ENCODE data around the gene FBLN1. TPM values are rescaled to one million over a fixed set of nuclear protein-coding genes. Genes with fewer than 3 reads are reported as not detected.
"Not testable (repeated sequence)": the region's sequence is repeated elsewhere in the genome, so short reads cannot be mapped to it uniquely, and the experiment has no call there.

FBLN1 gene
- total RNA-seq, 1 donor: 0.27 TPM

DNA sequence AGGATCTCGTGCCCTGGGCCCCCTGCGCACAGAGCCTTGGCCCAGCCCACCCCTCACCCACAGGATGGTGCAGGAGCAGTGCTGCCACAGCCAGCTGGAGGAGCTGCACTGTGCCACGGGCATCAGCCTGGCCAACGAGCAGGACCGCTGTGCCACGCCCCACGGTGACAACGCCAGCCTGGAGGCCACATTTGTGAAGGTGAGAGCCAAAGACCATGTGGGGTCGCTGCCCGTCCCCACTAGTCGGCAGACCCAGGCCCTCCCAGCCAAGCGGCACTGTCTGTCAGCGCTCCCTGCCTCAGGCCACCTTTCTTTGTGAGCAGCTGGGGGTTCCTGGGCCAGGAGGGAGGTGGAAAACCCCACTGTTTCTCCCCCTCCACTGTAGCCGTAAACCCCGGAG is 22.8 kb downstream of the FBLN1 start:
- DNase-seq (ENCODE audit: low read depth in 2 of 3, low spot score in 2 of 3): no peak

- DNase-seq (ENCODE audit: low read depth in 2 of 3, low spot score in 2 of 3): no peak
These were observed 23.6 kb downstream of the FBLN1 start for GRCh38 chr22:45526281-45526680.

GRCh38 chr22:45526768-45527360 is 24.2 kb downstream of the FBLN1 start:
- DNase-seq (ENCODE audit: low read depth in 2 of 3, low spot score in 2 of 3): no peak

GRCh38 chr22:45527456-45527855 is 24.8 kb downstream of the FBLN1 start:
- DNase-seq (ENCODE audit: low read depth in 2 of 3, low spot score in 2 of 3): no peak

DNA sequence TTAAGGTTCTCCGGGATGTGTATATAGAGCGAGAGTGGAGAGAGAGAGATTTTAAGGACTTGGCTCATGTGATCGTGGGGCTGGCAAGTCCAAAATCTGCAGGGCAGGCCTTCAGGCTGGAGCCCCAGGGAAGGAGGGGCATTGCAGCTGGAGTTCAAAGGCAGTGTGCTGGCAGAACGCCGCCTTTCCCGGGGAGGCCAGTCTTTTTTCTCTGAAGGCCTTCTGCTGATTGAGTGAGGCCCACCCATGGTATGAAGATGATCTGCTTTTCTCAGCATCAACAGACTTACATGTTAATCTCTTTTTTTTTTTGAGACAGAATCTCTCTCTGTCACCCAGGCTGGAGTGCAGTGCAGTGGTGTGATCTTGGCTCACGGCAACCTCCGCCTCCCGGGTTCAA is 25.4 kb downstream of the FBLN1 start:
- DNase-seq (ENCODE audit: low read depth in 2 of 3, low spot score in 2 of 3): no peak

DNA sequence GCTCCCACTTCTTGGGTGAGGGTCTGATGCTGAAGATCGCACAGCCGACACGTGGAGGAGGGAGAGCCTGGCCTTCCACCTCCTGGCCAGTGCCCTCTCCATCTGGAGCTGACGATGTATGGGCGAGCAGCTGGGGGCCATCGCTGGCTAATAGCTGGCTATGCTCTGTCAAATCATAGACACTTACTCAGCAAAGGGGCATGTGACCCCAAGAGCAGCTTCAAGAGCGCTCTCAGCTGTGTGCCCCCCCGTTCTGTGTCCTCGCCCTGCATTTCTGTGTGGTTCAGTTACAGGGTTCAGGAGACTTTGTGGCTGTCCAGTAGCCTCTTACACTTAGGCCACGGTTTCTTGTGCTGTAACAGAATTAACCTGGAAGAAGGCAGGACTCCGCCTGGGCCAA is 26.4 kb downstream of the FBLN1 start:
- DNase-seq (ENCODE audit: low read depth in 2 of 3, low spot score in 2 of 3): no peak

GRCh38 chr22:45529971-45530575 is 27.4 kb downstream of the FBLN1 start:
- no peak for DNase-seq (ENCODE audit: low read depth in 2 of 3, low spot score in 2 of 3)

DNA sequence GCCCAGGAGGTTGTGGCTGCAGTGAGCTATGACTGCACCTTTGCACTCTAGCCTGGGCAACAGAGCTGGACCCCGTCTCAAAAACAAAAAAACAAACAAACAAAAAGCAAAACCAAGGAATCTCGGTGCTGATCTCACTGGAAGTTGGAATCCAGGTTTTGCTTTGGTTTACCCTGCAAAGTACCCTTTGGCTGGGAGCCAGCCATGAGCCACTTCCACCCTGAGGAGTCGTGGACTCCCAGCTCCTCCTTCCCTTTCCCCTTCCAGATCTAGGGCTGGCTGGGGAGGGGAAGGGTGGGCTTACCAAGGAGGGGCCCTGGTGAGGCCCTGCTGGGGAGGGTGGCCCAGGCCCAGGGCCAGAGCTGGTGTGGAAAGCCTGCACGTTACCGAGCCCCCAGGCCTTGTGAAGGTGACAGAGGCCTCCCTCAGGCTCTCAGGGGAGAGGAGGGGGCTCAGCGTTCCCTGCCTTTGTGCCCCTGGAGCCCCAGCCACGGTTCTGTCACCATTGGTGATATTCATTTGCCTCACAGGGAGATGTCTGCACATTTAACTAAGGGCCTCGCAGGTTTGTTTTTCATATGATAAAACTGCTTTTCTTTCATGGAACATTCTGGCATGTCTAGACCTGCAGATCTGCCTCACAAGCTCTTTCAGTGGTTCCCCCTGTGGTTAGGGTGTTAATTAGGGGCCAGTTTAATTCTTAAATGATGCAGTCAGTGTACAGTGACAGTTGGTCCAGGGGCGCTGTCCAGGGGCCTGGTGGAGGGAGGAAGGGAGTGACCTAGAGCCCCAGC is 29.0 kb downstream of the FBLN1 start:
- no peak for DNase-seq (ENCODE audit: low read depth in 2 of 3, low spot score in 2 of 3)

DNA sequence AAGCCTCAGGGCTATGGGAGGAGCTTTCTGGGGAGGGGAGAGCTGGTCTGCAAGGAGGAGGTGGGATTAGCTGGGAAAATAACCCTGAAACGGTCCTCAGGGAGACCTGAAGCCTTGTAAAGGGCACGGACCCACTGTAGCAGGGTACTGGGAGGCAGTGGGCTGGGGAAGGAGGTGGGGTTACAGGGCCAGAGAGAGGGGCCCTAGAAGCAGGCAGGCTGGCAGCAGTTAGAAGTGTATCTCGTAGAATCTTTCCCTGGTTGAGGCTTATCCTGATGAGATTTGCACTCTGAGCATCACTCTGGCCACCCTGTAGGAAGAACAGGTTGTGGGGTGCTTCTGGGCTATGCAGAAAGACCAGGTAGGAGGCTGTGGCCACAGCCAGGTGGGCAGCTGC is 29.6 kb downstream of the FBLN1 start:
- DNase-seq (ENCODE audit: low read depth in 2 of 3, low spot score in 2 of 3): no peak

DNA sequence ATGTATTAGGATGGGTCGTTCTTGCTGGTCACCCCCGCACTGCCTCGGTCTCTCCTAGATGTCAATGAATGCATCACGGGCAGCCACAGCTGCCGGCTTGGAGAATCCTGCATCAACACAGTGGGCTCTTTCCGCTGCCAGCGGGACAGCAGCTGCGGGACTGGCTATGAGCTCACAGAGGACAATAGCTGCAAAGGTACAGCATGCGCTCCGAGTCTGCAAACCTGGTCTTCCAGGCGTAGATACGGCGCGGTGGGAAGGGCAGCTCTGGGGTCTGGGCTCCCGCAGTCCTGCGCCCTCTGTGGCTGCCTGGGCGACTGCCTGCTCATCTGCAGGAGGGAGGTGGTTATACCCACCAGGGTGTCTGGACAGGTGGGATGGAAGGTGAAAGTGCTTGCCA is 31.0 kb downstream of the FBLN1 start:
- no peak for DNase-seq (ENCODE audit: low read depth in 2 of 3, low spot score in 2 of 3)

GRCh38 chr22:45534339-45535192 is 31.9 kb downstream of the FBLN1 start:
- no peak for DNase-seq (ENCODE audit: low read depth in 2 of 3, low spot score in 2 of 3)

- no peak for DNase-seq (ENCODE audit: low read depth in 2 of 3, low spot score in 2 of 3)
These were observed 32.6 kb downstream of the FBLN1 start for GRCh38 chr22:45535290-45535689.

GRCh38 chr22:45535835-45536234 is 33.2 kb downstream of the FBLN1 start:
- DNase-seq (ENCODE audit: low read depth in 2 of 3, low spot score in 2 of 3): not testable (repeated sequence)

DNA sequence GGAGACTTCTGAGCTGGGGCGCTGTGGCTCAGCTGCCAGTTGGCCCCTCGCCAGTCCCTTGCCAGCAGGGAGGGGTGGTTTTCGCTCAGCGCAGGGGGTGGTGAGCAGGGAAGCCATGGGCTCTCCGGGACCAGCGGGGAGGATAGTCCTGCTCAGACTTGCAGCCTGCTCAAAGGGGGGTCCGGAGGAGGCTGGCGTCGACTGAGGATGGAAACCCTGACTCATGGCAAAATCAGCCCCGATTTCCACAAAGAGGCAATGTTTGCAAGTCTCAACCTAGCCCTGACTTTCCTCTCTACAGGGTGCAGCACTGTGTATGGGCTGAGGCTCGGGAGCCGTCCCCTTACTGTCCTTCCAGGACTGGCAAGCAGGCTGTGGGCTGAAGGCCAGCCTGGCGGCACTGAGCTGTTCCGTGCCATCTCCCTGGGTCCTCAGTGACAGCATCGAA is 35.1 kb downstream of the FBLN1 start:
- no peak for DNase-seq (ENCODE audit: low read depth in 2 of 3, low spot score in 2 of 3)

GRCh38 chr22:45538281-45538680 is 35.6 kb downstream of the FBLN1 start:
- no peak for DNase-seq (ENCODE audit: low read depth in 2 of 3, low spot score in 2 of 3)

- no peak for DNase-seq (ENCODE audit: low read depth in 2 of 3, low spot score in 2 of 3)
These were observed 37.4 kb downstream of the FBLN1 start for GRCh38 chr22:45540122-45540521.

DNA sequence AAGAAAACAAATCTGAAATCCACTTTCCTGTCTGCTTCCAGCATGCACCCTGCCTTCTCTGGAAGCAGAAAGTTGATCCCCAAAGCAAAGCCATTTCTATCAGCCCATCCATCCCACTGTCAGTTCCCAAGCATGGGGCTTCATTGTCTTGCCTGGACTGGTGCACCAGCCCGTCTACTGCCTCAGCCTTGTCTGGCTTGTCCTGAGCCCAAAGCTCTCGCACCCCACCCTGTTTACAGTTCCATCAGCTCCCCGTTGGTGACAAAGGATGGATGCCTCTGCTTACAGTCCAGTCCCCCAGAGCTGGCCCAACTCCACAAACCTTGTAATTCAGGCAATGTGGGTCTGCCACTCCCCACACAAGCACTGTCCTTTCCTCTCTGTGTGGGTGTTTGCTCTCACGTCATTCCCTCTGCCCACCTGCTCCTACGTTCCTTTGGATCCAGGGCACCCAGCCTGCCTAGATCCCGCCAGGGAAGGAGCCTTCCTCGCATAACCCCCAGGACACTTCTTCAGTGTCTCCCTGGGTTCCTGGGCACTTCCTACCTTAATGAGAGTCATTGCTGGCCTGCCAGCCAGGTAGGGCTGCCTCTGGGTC is 38.8 kb downstream of the FBLN1 start:
- DNase-seq (ENCODE audit: low read depth in 2 of 3, low spot score in 2 of 3): no peak

DNA sequence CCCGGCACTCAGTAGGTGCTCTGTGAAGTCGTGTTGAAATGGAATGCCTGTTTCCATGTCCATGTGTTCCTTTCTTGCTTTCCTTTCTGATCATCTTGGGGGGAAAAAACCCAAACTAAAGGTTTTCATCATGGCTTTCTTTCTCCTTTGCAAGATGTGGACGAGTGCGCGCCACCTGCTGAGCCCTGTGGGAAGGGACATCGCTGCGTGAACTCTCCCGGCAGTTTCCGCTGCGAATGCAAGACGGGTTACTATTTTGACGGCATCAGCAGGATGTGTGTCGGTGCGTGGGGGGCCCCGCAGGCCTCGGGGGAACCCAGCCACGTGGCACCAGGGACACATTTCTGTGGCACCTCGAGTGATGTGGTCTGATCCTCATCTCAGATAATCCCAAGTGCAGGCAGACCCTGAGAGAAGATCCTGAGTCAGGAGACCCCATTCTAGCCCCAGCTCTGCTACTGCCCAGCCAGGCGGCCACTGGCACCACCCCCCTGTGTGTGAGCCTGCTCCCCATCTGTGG is 39.4 kb downstream of the FBLN1 start:
- no peak for DNase-seq (ENCODE audit: low read depth in 2 of 3, low spot score in 2 of 3)

DNA sequence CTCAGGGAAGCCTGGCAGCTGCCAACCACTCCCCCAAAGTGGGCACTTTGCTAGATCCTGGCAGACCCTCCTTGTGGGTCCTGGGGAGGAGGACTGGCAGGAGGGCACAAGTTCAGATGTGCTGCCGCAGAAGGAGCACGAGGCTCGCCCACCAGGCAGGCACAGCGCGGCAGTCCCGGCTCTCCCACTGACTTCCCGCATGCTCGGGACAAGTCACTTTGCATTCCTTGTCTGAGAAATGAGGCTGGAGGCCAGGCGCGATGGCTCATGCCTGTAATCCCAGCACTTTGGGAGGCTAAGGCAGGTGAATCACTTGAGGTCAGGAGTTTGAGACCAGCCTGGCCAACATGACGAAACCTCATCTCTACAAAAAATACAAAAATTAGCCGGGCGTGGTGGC is 40.1 kb downstream of the FBLN1 start:
- DNase-seq (ENCODE audit: low read depth in 2 of 3, low spot score in 2 of 3): not testable (repeated sequence)

DNA sequence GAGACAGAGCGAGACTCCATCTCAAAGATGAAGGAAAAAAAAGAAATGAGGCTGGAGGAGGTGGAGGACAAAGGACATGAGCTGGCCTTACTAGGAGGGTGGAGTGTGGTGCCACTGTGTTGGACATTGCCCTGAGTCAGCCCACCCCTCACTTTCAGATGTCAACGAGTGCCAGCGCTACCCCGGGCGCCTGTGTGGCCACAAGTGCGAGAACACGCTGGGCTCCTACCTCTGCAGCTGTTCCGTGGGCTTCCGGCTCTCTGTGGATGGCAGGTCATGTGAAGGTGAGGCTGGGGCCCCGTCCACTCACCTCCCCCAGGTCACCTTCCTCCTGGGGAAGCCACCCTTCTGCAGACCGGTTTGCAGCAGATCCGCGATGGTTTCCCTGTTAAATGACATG is 40.6 kb downstream of the FBLN1 start:
- DNase-seq (ENCODE audit: low read depth in 2 of 3, low spot score in 2 of 3): no peak

Measured in hematopoietic multipotent progenitor cell (in vitro differentiated cells).